ENCODE results near the gene SPPL3.

GRCh38 chr12:120874547-120875245, 29.5 kb downstream of the SPPL3 start:
- TF ChIP-seq, protein P1, sequence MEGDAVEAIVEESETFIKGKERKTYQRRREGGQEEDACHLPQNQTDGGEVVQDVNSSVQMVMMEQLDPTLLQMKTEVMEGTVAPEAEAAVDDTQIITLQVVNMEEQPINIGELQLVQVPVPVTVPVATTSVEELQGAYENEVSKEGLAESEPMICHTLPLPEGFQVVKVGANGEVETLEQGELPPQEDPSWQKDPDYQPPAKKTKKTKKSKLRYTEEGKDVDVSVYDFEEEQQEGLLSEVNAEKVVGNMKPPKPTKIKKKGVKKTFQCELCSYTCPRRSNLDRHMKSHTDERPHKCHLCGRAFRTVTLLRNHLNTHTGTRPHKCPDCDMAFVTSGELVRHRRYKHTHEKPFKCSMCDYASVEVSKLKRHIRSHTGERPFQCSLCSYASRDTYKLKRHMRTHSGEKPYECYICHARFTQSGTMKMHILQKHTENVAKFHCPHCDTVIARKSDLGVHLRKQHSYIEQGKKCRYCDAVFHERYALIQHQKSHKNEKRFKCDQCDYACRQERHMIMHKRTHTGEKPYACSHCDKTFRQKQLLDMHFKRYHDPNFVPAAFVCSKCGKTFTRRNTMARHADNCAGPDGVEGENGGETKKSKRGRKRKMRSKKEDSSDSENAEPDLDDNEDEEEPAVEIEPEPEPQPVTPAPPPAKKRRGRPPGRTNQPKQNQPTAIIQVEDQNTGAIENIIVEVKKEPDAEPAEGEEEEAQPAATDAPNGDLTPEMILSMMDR (conservative IDR thresholded peaks at IDR 0.05 in 1 of 2, IDR thresholded peaks at IDR 0.05 in 1 of 2; ENCODE audit: extremely low read depth in 1 of 2, insufficient read depth in 1 of 2, low read depth in 1 of 2, low read length in 2 of 2), result no peak
- TF ChIP-seq EZH2 (IDR thresholded peaks at IDR 0.05; ENCODE audit: borderline replicate concordance, low read length), result no peak

All from mammary epithelial cell (primary cell).